ENCODE data around the gene TNRC18. TPM values are rescaled to one million over a fixed set of nuclear protein-coding genes. Genes with fewer than 3 reads are reported as not detected.

TNRC18 gene
- total RNA-seq, 2 experiments from 2014 or later, result 12.2 to 64.2 TPM

- Histone ChIP-seq H3K79me2 (ENCODE audit: insufficient read depth, low read depth, low read length) (no peaks in the 10 kb centered on the region), H2AFZ (ENCODE audit: low read length) (no peak overlapping the region), H3K4me1 (ENCODE audit: insufficient read depth, low read length, poor library complexity, severe bottlenecking) (peaks cover 22% of the 10 kb centered on the region), H3K27ac (ENCODE audit: low read depth, low read length, poor library complexity, severe bottlenecking) (no peak overlapping the region), H3K9me3 (ENCODE audit: low read length) (no peaks in the 10 kb centered on the region), H3K4me2 (ENCODE audit: low read length) (no peak overlapping the region), H3K4me3 (ENCODE audit: low read depth, low read length, poor library complexity, severe bottlenecking) (no peak overlapping the region), H4K20me1 (ENCODE audit: insufficient read depth, low read length) (no peaks in the 10 kb centered on the region), H3K36me3 (ENCODE audit: insufficient read depth, low read length) (peaks cover 9% of the 10 kb centered on the region), H3K9me2 (ENCODE audit: insufficient read depth, low read length) (no peaks in the 10 kb centered on the region)
- POLR2A ChIA-PET, result interaction anchor here (0.6 kb wide), 1 partner anchor 39 kb away, joined by 3 read pairs; no protein-coding TSS in a partner anchor
- intact Hi-C loops (cut with micrococcal nuclease; ENCODE audit: unreplicated experiment), result no loop called here
- BruUV-seq (replicated peaks), result no TSS peak
- CTCF ChIA-PET (ENCODE audit: unreplicated experiment), result no interaction called here
- DNase-seq (ENCODE audit: low spot score), result no peak
- TF ChIP-seq CTCF (conservative IDR thresholded peaks at IDR 0.05; ENCODE audit: low read length) (no peak), EZH2phosphoT487 (IDR thresholded peaks at IDR 0.05; ENCODE audit: borderline replicate concordance, low read depth, low read length) (no peak)
Observed at GRCh38 chr7:5431560-5432015, 8.0 kb upstream of the TNRC18 start.

- H3K27ac ChIP-seq (ENCODE audit: low read depth, low read length, poor library complexity, severe bottlenecking), result no peak overlapping the region
- H3K79me2 ChIP-seq (ENCODE audit: insufficient read depth, low read depth, low read length), result no peaks in the 10 kb centered on the region
- H3K36me3 ChIP-seq (ENCODE audit: insufficient read depth, low read length), result peaks cover 6% of the 10 kb centered on the region
- no peak overlapping the region for H2AFZ ChIP-seq (ENCODE audit: low read length)
- POLR2A ChIA-PET, result no interaction called here
- H3K4me3 ChIP-seq (ENCODE audit: low read depth, low read length, poor library complexity, severe bottlenecking), result no peak overlapping the region
- no peaks in the 10 kb centered on the region for H3K9me2 ChIP-seq (ENCODE audit: insufficient read depth, low read length)
- intact Hi-C loops (cut with micrococcal nuclease; ENCODE audit: unreplicated experiment), result no loop called here
- DNase-seq (ENCODE audit: low spot score), result no peak
- CTCF ChIA-PET (ENCODE audit: unreplicated experiment), result interaction anchor here (0.5 to 0.6 kb wide), 2 partner anchors 248 to 364 kb away, joined by 3 to 4 read pairs; no protein-coding TSS in a partner anchor
- TF ChIP-seq EZH2phosphoT487 (IDR thresholded peaks at IDR 0.05; ENCODE audit: borderline replicate concordance, low read depth, low read length) (no peak), CTCF (conservative IDR thresholded peaks at IDR 0.05; ENCODE audit: low read length) (no peak)
- H3K9me3 ChIP-seq (ENCODE audit: low read length), result no peaks in the 10 kb centered on the region
- H3K4me1 ChIP-seq (ENCODE audit: insufficient read depth, low read length, poor library complexity, severe bottlenecking), result peaks cover 12% of the 10 kb centered on the region
- no peaks in the 10 kb centered on the region for H4K20me1 ChIP-seq (ENCODE audit: insufficient read depth, low read length)
- no peak overlapping the region for H3K4me2 ChIP-seq (ENCODE audit: low read length)
- BruUV-seq (replicated peaks), result no TSS peak
Observed at GRCh38 chr7:5430612-5430947, 6.9 kb upstream of the TNRC18 start.

GRCh38 chr7:5429857-5430611 is 6.4 kb upstream of the TNRC18 start:
- ChIA-PET CTCF (ENCODE audit: unreplicated experiment) (interaction anchor here (0.6 kb wide), 1 partner anchor 365 kb away, joined by 3 read pairs; no protein-coding TSS in a partner anchor), POLR2A (interaction anchor here (0.5 kb wide), 1 partner anchor 31 kb away, joined by 4 read pairs; no protein-coding TSS in a partner anchor)
- Histone ChIP-seq H3K27ac (ENCODE audit: low read depth, low read length, poor library complexity, severe bottlenecking) (no peak overlapping the region), H4K20me1 (ENCODE audit: insufficient read depth, low read length) (no peaks in the 10 kb centered on the region), H2AFZ (ENCODE audit: low read length) (no peak overlapping the region), H3K36me3 (ENCODE audit: insufficient read depth, low read length) (peaks cover 6% of the 10 kb centered on the region), H3K9me3 (ENCODE audit: low read length) (no peaks in the 10 kb centered on the region), H3K79me2 (ENCODE audit: insufficient read depth, low read depth, low read length) (no peaks in the 10 kb centered on the region), H3K4me1 (ENCODE audit: insufficient read depth, low read length, poor library complexity, severe bottlenecking) (peaks cover 7% of the 10 kb centered on the region), H3K4me2 (ENCODE audit: low read length) (no peak overlapping the region), H3K4me3 (ENCODE audit: low read depth, low read length, poor library complexity, severe bottlenecking) (no peak overlapping the region), H3K9me2 (ENCODE audit: insufficient read depth, low read length) (no peaks in the 10 kb centered on the region)
- no peak for DNase-seq (ENCODE audit: low spot score)
- TF ChIP-seq EZH2phosphoT487 (IDR thresholded peaks at IDR 0.05; ENCODE audit: borderline replicate concordance, low read depth, low read length) (no peak), CTCF (conservative IDR thresholded peaks at IDR 0.05; ENCODE audit: low read length) (no peak)
- no TSS peak for BruUV-seq (replicated peaks)
- intact Hi-C loops (cut with micrococcal nuclease; ENCODE audit: unreplicated experiment), result no loop called here
